ENCODE results near the gene MYL12A.

DNA sequence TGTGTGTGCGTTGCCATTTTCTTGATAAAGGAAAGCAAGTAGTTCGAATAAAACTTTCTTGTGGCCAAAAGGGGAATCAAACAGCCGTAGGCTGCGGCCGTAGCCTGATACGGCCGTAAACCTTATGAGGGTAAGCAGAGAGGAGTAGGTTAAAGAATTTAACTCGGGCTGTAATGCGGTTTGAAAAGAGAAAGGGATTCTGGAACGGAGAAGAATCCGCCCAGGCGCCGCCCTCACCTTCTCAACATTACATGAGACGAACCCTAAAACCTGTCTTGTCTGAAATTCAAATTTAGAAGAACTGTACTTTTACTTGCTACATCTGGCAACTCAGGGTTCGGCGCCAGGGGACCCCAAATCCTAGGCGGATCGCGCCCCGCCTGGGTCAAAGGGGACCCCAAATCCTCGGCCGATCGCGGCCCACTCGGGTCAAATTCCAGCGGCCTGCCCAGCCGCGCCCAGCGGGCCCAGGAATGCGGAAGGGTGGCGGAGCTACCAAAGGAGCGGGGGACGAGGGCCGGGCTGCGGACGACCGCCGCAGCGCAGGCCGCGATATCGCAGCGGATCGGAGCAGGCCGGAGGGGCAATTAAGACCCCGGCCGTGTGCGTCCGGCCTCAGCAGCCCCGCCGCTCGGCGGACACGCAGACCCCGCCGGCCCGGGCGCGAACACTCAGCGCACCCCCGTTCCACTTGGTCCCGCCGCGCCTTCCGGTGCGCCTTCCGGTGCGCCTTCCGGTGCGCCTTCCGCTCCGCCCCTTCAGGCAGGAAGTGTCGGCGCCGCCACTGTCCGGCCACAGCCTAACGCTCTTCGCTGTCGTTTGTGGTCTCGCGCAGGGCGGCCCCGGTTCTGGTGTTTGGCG is 14.0 kb downstream of the MYL12A start, which contains the start of gene MYL12B:
- no peak for TF ChIP-seq POLR2A (IDR thresholded peaks at IDR 0.05)
- TF ChIP-seq, protein P1, sequence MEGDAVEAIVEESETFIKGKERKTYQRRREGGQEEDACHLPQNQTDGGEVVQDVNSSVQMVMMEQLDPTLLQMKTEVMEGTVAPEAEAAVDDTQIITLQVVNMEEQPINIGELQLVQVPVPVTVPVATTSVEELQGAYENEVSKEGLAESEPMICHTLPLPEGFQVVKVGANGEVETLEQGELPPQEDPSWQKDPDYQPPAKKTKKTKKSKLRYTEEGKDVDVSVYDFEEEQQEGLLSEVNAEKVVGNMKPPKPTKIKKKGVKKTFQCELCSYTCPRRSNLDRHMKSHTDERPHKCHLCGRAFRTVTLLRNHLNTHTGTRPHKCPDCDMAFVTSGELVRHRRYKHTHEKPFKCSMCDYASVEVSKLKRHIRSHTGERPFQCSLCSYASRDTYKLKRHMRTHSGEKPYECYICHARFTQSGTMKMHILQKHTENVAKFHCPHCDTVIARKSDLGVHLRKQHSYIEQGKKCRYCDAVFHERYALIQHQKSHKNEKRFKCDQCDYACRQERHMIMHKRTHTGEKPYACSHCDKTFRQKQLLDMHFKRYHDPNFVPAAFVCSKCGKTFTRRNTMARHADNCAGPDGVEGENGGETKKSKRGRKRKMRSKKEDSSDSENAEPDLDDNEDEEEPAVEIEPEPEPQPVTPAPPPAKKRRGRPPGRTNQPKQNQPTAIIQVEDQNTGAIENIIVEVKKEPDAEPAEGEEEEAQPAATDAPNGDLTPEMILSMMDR (IDR thresholded peaks at IDR 0.05), result peak in 2 of 3 experiments; percentile 19 to 24
